HCT116 (cell line): ENCODE measurements around the gene STK39. TPM values are rescaled to one million over a fixed set of nuclear protein-coding genes. Genes with fewer than 3 reads are reported as not detected.

Experiments used
- ATAC-seq: fragments of 200-7000 bp; cut with Tn5 transposase; 2 replicates; pipeline ENCODE4 v1.9.1; 2020; ENCODE audit warnings: mild to moderate bottlenecking, moderate library complexity
- BruUV-seq: library from RNA; stranded (reverse); fragments of 400-500 nt; replicated peaks from 2 replicates; lab custom pipeline; 2021; lab: Mats Ljungman, UMichigan
- CTCF ChIA-PET: fragments of 300-600 bp; sonication (Branson Sonifier 250); formaldehyde crosslinking; loops from one replicate; lab custom pipeline; 2021; ENCODE audit warnings: antibody characterized with exemption; lab: Charles Lee
- POLR2A ChIA-PET: fragments of 300-600, 350-600 bp; sonication (Branson Sonifier 250); formaldehyde crosslinking; loops from one replicate; lab custom pipeline; 2021; ENCODE audit warnings: antibody characterized with exemption; lab: Charles Lee
- RAD21 ChIA-PET, 2 experiments: fragments of 300-600 bp; sonication (Branson Sonifier 250); formaldehyde crosslinking; loops; one replicate each; lab custom pipeline; 2023; ENCODE audit warnings: low total read pairs in 2 of 2; ENCODE audit not compliant: uncharacterized antibody in 2 of 2, unreplicated experiment in 2 of 2, low non-redundant PET in 1 of 2; lab: Charles Lee
- DNase-seq: peaks from one replicate; pipeline ENCODE4 v3.0.0-alpha.2; 2010; ENCODE audit warnings: low read depth, low spot score
- H2AFZ ChIP-seq: fragments of 200-600 bp; shearing (Covaris generic), sonication (generic); 2 replicates; pipeline ENCODE4 v1.6.1; 2017; ENCODE audit warnings: low read depth, mixed run types, mixed read lengths, antibody characterized with exemption, low read length; ENCODE audit not compliant: poor library complexity, severe bottlenecking
- H3K27ac ChIP-seq: 2 replicates; pipeline ENCODE4 v1.5.1; 2012; ENCODE audit warnings: low read depth, low read length
- H3K27me3 ChIP-seq: fragments of 200-600 bp; sonication (generic); 2 replicates; pipeline ENCODE4 v1.6.1; 2016; ENCODE audit warnings: mixed run types, low read length, mixed read lengths; ENCODE audit not compliant: insufficient read depth
- H3K36me3 ChIP-seq, 2 experiments: fragments of 200-500 bp in 1 of 2; fragments of 200-600 bp in 1 of 2; sonication (Bioruptor generic) in 1 of 2; sonication (generic) in 1 of 2; 2 replicates each; pipeline versions ENCODE4 v1.5.1 to v1.6.1; 2014 to 2016; ENCODE audit warnings: low read length in 2 of 2, inconsistent platforms in 1 of 2, mixed read lengths in 1 of 2, mixed run types in 1 of 2; ENCODE audit not compliant: insufficient read depth in 2 of 2, control insufficient read depth in 1 of 2
- H3K4me1 ChIP-seq, 2 experiments: fragments of 200-600 bp in 1 of 2; sonication (generic) in 1 of 2; 2 replicates each; pipeline versions ENCODE4 v1.5.1 to v1.6.1; 2012 to 2017; ENCODE audit warnings: low read length in 2 of 2, inconsistent platforms in 1 of 2, mild to moderate bottlenecking in 1 of 2, mixed read lengths in 1 of 2, mixed run types in 1 of 2, moderate library complexity in 1 of 2; ENCODE audit not compliant: insufficient read depth in 2 of 2, control insufficient read depth in 1 of 2
- H3K4me2 ChIP-seq: fragments of 200-600 bp; sonication (generic); 2 replicates; pipeline ENCODE4 v1.6.1; 2017; ENCODE audit warnings: mixed run types, low read length, mixed read lengths
- H3K4me3 ChIP-seq, 2 experiments: fragments of 200-600 bp in 1 of 2; sonication (generic) in 1 of 2; replicated peaks in 1 of 2; 2 replicates each; pipeline ENCODE4 v1.5.1; 2011 to 2016; ENCODE audit warnings: low read length in 2 of 2, control low read depth in 1 of 2, low read depth in 1 of 2, mild to moderate bottlenecking in 1 of 2, mixed read lengths in 1 of 2, mixed run types in 1 of 2
- H3K79me2 ChIP-seq: fragments of 200-600 bp; sonication (generic); 2 replicates; pipeline ENCODE4 v1.6.1; 2017; ENCODE audit warnings: mild to moderate bottlenecking, mixed run types, low read length, moderate library complexity, mixed read lengths; ENCODE audit not compliant: insufficient read depth
- H3K9ac ChIP-seq: fragments of 200-600 bp; sonication (generic); 2 replicates; pipeline ENCODE4 v1.6.1; 2016; ENCODE audit warnings: low read length, mixed read lengths
- H3K9me2 ChIP-seq: fragments of 200-600 bp; sonication (generic), shearing (Covaris generic); 2 replicates; pipeline ENCODE4 v1.6.1; 2017; ENCODE audit warnings: mixed run types, mild to moderate bottlenecking, moderate library complexity; ENCODE audit not compliant: insufficient read depth
- H3K9me3 ChIP-seq, 2 experiments: fragments of 200-500 bp in 1 of 2; fragments of 200-600 bp in 1 of 2; sonication (Bioruptor generic) in 1 of 2; sonication (generic) in 1 of 2; 2 replicates each; pipeline ENCODE4 v1.6.1; 2014 to 2017; ENCODE audit warnings: low read length in 2 of 2, mixed read lengths in 2 of 2, inconsistent platforms in 1 of 2, low read depth in 1 of 2, mild to moderate bottlenecking in 1 of 2, mixed run types in 1 of 2, moderate library complexity in 1 of 2; ENCODE audit not compliant: control insufficient read depth in 1 of 2, insufficient read depth in 1 of 2
- H4K20me1 ChIP-seq: fragments of 200-600 bp; sonication (generic), shearing (Covaris generic); 2 replicates; pipeline ENCODE4 v1.6.1; 2017; ENCODE audit warnings: mixed run types, mild to moderate bottlenecking, moderate library complexity; ENCODE audit not compliant: insufficient read depth
- CBX3 ChIP-seq: IDR thresholded peaks from 2 replicates; pipeline ENCODE4 v1.6.1; 2012; ENCODE audit warnings: low read depth
- EGR1 ChIP-seq: IDR thresholded peaks from 2 replicates; pipeline ENCODE4 v1.6.1; 2012; ENCODE audit warnings: low read depth
- ELF1 ChIP-seq: IDR thresholded peaks from 2 replicates; pipeline ENCODE4 v1.6.1; 2012; ENCODE audit warnings: low read depth, borderline replicate concordance
- EZH2 ChIP-seq: fragments of 200-600 bp; sonication (generic); IDR thresholded peaks from 2 replicates; pipeline ENCODE4 v1.6.1; 2017; ENCODE audit warnings: antibody characterized with exemption, mixed run types
- EZH2phosphoT487 ChIP-seq: fragments of 200-600 bp; IDR thresholded peaks from 2 replicates; pipeline ENCODE4 v1.6.1; 2018; ENCODE audit warnings: antibody characterized with exemption, borderline replicate concordance
- FOSL1 ChIP-seq: IDR thresholded peaks from 2 replicates; pipeline ENCODE4 v1.6.1; 2012; ENCODE audit warnings: low read depth
- JUND ChIP-seq: IDR thresholded peaks from 2 replicates; pipeline ENCODE4 v1.6.1; 2012
- POLR2A ChIP-seq: IDR thresholded peaks from 2 replicates; pipeline ENCODE4 v1.7.0; 2011; ENCODE audit warnings: borderline replicate concordance; ENCODE audit not compliant: insufficient read depth, insufficient read length; ENCODE audit errors: extremely low read depth
- POLR2AphosphoS5 ChIP-seq: IDR thresholded peaks from 2 replicates; pipeline ENCODE4 v1.6.1; 2011; ENCODE audit warnings: mild to moderate bottlenecking, low read depth, low read length, moderate library complexity
- RAD21 ChIP-seq: IDR thresholded peaks from 2 replicates; pipeline ENCODE4 v1.6.1; 2012; ENCODE audit warnings: low read depth, mild to moderate bottlenecking
- SIN3A ChIP-seq: IDR thresholded peaks from 2 replicates; pipeline ENCODE4 v1.6.1; 2012; ENCODE audit warnings: low read depth
- SP1 ChIP-seq: IDR thresholded peaks from 2 replicates; pipeline ENCODE4 v1.6.1; 2012; ENCODE audit warnings: low read depth
- SRF ChIP-seq: IDR thresholded peaks from 2 replicates; pipeline ENCODE4 v1.6.1; 2012; ENCODE audit warnings: low read depth
- TCF7L2 ChIP-seq: IDR thresholded peaks from 2 replicates; pipeline ENCODE4 v1.7.0; 2011; ENCODE audit warnings: borderline replicate concordance, inconsistent platforms; ENCODE audit not compliant: insufficient read depth, insufficient read length; ENCODE audit errors: extremely low read depth
- intact Hi-C: fragments of 100-400 bp; cut with micrococcal nuclease; formaldehyde crosslinking; loops from 2 replicates; pipeline ENCODE4 v1.10.0; 2022
- total RNA-seq: library from RNA; stranded (reverse); gene quantifications from one replicate; pipeline ENCODE4 v1.2.1, GENCODE V29; 2021; ENCODE audit not compliant: unreplicated experiment
- TF ChIP-seq, protein P1 (sequence below): IDR thresholded peaks from 2 replicates; pipeline ENCODE4 v1.6.1; 2012; ENCODE audit warnings: low read depth
- TF ChIP-seq, protein P2 (sequence below): IDR thresholded peaks from 2 replicates; pipeline ENCODE4 v1.6.1; 2011; ENCODE audit warnings: mild to moderate bottlenecking, low read length, moderate library complexity; ENCODE audit not compliant: insufficient replicate concordance; ENCODE audit errors: extremely low read depth
- TF ChIP-seq, protein P3 (sequence below): IDR thresholded peaks from 2 replicates; pipeline ENCODE4 v1.6.1; 2012

Gene STK39
- total RNA-seq, 1 experiment from 2014 or later, result 118 TPM

DNA sequence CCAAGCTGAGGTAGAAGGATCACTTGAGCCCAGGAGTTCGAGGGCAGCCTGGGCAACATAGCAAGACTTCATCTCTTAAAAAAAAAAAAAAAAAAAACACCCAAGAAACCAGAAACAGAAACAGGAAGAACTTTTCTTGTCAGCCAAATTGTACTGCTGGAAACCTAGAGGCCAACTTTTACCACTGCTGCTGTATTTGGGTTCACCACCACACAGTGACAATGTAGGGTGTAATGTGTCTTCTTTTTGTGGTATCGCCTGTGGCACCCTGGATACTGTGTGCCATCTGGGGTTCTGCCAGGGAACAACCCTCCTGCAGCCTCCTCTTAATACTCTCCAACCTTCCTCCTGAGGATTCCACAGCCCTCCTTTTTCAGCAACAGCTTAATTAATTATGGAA is 72.6 kb downstream of the STK39 start:
- H3K27me3 ChIP-seq, result no peaks in the 10 kb centered on the region
- no peak overlapping the region for H2AFZ ChIP-seq
- peaks cover 97% of the 10 kb centered on the region for H3K79me2 ChIP-seq
- no peak overlapping the region for H3K9ac ChIP-seq
- no peak overlapping the region for H3K4me3 ChIP-seq
- RAD21 ChIA-PET, result no interaction called here
- no peaks in the 10 kb centered on the region for H3K9me3 ChIP-seq
- ATAC-seq, result no peak
- H3K36me3 ChIP-seq, result peaks cover 0 to 2% of the 10 kb centered on the region in 2 experiments; a peak in 1 of 4 replicates
- no peak for TF ChIP-seq ELF1
- TF ChIP-seq EZH2, result no peak
- TF ChIP-seq CBX3, result no peak
- TF ChIP-seq EZH2phosphoT487, result no peak
- no peak for TF ChIP-seq EGR1
- TF ChIP-seq SRF, result no peak
- no peak for TF ChIP-seq POLR2AphosphoS5
- intact Hi-C loops, result no loop called here
- DNase-seq, result no peak
- POLR2A ChIA-PET, result no interaction called here
- H3K4me2 ChIP-seq, result no peak overlapping the region
- no peaks in the 10 kb centered on the region for H3K9me2 ChIP-seq
- CTCF ChIA-PET, result no interaction called here
- H3K27ac ChIP-seq, result no peak overlapping the region
- BruUV-seq, result no TSS peak
- H3K4me1 ChIP-seq, result peaks cover 14 to 54% of the 10 kb centered on the region in 2 experiments; a peak in 3 of 4 replicates
- H4K20me1 ChIP-seq, result no peaks in the 10 kb centered on the region

DNA sequence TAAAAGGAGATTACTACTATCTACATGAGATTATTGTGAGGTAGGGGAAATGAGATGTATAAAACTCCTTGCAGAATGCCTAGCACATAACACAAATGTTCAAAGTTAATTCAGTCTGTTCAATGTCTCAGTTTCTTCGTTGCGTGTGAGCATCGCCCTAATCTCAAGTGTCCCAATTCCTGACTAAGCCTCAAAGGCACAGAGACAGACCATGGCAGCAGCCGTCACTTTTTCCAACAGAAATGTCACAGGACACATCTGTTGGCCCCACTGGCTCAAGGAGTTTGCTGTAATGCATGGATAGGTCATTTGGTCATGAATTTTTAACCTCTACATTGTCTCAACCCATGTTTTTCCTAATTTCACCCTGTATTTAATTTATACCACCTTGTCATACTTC is 75.3 kb downstream of the STK39 start:
- H3K79me2 ChIP-seq, result peaks cover 96% of the 10 kb centered on the region
- TF ChIP-seq CBX3, result no peak
- TF ChIP-seq SP1, result no peak
- no peak for TF ChIP-seq FOSL1
- no peak for TF ChIP-seq JUND
- TF ChIP-seq, protein P1, sequence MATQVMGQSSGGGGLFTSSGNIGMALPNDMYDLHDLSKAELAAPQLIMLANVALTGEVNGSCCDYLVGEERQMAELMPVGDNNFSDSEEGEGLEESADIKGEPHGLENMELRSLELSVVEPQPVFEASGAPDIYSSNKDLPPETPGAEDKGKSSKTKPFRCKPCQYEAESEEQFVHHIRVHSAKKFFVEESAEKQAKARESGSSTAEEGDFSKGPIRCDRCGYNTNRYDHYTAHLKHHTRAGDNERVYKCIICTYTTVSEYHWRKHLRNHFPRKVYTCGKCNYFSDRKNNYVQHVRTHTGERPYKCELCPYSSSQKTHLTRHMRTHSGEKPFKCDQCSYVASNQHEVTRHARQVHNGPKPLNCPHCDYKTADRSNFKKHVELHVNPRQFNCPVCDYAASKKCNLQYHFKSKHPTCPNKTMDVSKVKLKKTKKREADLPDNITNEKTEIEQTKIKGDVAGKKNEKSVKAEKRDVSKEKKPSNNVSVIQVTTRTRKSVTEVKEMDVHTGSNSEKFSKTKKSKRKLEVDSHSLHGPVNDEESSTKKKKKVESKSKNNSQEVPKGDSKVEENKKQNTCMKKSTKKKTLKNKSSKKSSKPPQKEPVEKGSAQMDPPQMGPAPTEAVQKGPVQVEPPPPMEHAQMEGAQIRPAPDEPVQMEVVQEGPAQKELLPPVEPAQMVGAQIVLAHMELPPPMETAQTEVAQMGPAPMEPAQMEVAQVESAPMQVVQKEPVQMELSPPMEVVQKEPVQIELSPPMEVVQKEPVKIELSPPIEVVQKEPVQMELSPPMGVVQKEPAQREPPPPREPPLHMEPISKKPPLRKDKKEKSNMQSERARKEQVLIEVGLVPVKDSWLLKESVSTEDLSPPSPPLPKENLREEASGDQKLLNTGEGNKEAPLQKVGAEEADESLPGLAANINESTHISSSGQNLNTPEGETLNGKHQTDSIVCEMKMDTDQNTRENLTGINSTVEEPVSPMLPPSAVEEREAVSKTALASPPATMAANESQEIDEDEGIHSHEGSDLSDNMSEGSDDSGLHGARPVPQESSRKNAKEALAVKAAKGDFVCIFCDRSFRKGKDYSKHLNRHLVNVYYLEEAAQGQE, result no peak
- TF ChIP-seq RAD21, result no peak
- no peak for TF ChIP-seq SIN3A
- no peak for TF ChIP-seq POLR2A
- TF ChIP-seq, protein P2, sequence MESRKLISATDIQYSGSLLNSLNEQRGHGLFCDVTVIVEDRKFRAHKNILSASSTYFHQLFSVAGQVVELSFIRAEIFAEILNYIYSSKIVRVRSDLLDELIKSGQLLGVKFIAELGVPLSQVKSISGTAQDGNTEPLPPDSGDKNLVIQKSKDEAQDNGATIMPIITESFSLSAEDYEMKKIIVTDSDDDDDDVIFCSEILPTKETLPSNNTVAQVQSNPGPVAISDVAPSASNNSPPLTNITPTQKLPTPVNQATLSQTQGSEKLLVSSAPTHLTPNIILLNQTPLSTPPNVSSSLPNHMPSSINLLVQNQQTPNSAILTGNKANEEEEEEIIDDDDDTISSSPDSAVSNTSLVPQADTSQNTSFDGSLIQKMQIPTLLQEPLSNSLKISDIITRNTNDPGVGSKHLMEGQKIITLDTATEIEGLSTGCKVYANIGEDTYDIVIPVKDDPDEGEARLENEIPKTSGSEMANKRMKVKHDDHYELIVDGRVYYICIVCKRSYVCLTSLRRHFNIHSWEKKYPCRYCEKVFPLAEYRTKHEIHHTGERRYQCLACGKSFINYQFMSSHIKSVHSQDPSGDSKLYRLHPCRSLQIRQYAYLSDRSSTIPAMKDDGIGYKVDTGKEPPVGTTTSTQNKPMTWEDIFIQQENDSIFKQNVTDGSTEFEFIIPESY, result no peak
- TF ChIP-seq, protein P3, sequence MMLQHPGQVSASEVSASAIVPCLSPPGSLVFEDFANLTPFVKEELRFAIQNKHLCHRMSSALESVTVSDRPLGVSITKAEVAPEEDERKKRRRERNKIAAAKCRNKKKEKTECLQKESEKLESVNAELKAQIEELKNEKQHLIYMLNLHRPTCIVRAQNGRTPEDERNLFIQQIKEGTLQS, result no peak
- TF ChIP-seq POLR2AphosphoS5, result no peak
- TF ChIP-seq TCF7L2, result no peak
- no peak for TF ChIP-seq SRF
- no peaks in the 10 kb centered on the region; a peak in 1 of 4 replicates for H3K36me3 ChIP-seq
- no peak overlapping the region for H3K4me3 ChIP-seq
- no peaks in the 10 kb centered on the region for H4K20me1 ChIP-seq
- ChIA-PET CTCF (no interaction called here), POLR2A (no interaction called here), RAD21 (no interaction called here)
- DNase-seq (no peak), ATAC-seq (no peak)
- peaks cover 32 to 68% of the 10 kb centered on the region in 2 experiments for H3K4me1 ChIP-seq
- no peak overlapping the region for H3K9ac ChIP-seq
- intact Hi-C loops, result no loop called here
- no peaks in the 10 kb centered on the region for H3K27me3 ChIP-seq
- no peak overlapping the region for H2AFZ ChIP-seq
- no peak overlapping the region for H3K27ac ChIP-seq
- no peak overlapping the region for H3K4me2 ChIP-seq
- no peaks in the 10 kb centered on the region for H3K9me2 ChIP-seq
- BruUV-seq, result no TSS peak
- H3K9me3 ChIP-seq, result no peaks in the 10 kb centered on the region
